ENCODE measurements around the gene ANKRD27.

ANKRD27 gene

GRCh38 chr19:32674153-32674930 lies 638 bp downstream of the ANKRD27 start:
- peaks cover 13% of the 10 kb centered on the region for H3K4me1 ChIP-seq (ENCODE audit: control insufficient read depth, insufficient read depth, low read length)
- 3% methylated on average over 67 of the region's 67 CpGs for WGBS, 2 experiments
- peak overlapping the region; percentile 62 for H3K4me3 ChIP-seq (ENCODE audit: insufficient read depth, low read depth, low read length)
- no peaks in the 10 kb centered on the region for H3K36me3 ChIP-seq (ENCODE audit: control insufficient read depth, insufficient read depth, low read length)
- no peaks in the 10 kb centered on the region for H3K9me3 ChIP-seq (ENCODE audit: control insufficient read depth, low read length)
- H3K27ac ChIP-seq (ENCODE audit: insufficient read depth, low read depth, low read length, poor library complexity, severe bottlenecking), result no peak overlapping the region
- peaks cover 49% of the 10 kb centered on the region for H3K27me3 ChIP-seq (ENCODE audit: control insufficient read depth, insufficient read depth, low read length, poor library complexity, severe bottlenecking)

GRCh38 chr19:32673573-32673972 lies 1.4 kb downstream of the ANKRD27 start:
- 90 to 91% methylated on average over 10 of the region's 10 CpGs for WGBS, 2 experiments
- no peaks in the 10 kb centered on the region for H3K9me3 ChIP-seq (ENCODE audit: control insufficient read depth, low read length)
- no peak overlapping the region for H3K27ac ChIP-seq (ENCODE audit: insufficient read depth, low read depth, low read length, poor library complexity, severe bottlenecking)
- H3K4me1 ChIP-seq (ENCODE audit: control insufficient read depth, insufficient read depth, low read length), result peaks cover 13% of the 10 kb centered on the region
- H3K27me3 ChIP-seq (ENCODE audit: control insufficient read depth, insufficient read depth, low read length, poor library complexity, severe bottlenecking), result peaks cover 49% of the 10 kb centered on the region
- H3K4me3 ChIP-seq (ENCODE audit: insufficient read depth, low read depth, low read length), result no peak overlapping the region
- no peaks in the 10 kb centered on the region for H3K36me3 ChIP-seq (ENCODE audit: control insufficient read depth, insufficient read depth, low read length)

- Histone ChIP-seq H3K4me3 (ENCODE audit: insufficient read depth, low read depth, low read length) (no peak overlapping the region), H3K27ac (ENCODE audit: insufficient read depth, low read depth, low read length, poor library complexity, severe bottlenecking) (no peak overlapping the region), H3K27me3 (ENCODE audit: control insufficient read depth, insufficient read depth, low read length, poor library complexity, severe bottlenecking) (peaks cover 48% of the 10 kb centered on the region), H3K9me3 (ENCODE audit: control insufficient read depth, low read length) (no peaks in the 10 kb centered on the region), H3K36me3 (ENCODE audit: control insufficient read depth, insufficient read depth, low read length) (no peaks in the 10 kb centered on the region), H3K4me1 (ENCODE audit: control insufficient read depth, insufficient read depth, low read length) (peaks cover 13% of the 10 kb centered on the region)
- 87 to 89% methylated on average over 3 of the region's 3 CpGs for WGBS, 2 experiments
Observed at GRCh38 chr19:32672841-32673240, 2.1 kb downstream of the ANKRD27 start.

- Histone ChIP-seq H3K27ac (ENCODE audit: insufficient read depth, low read depth, low read length, poor library complexity, severe bottlenecking) (no peak overlapping the region), H3K4me3 (ENCODE audit: insufficient read depth, low read depth, low read length) (no peak overlapping the region), H3K9me3 (ENCODE audit: control insufficient read depth, low read length) (no peaks in the 10 kb centered on the region), H3K36me3 (ENCODE audit: control insufficient read depth, insufficient read depth, low read length) (no peaks in the 10 kb centered on the region), H3K27me3 (ENCODE audit: control insufficient read depth, insufficient read depth, low read length, poor library complexity, severe bottlenecking) (peaks cover 40% of the 10 kb centered on the region), H3K4me1 (ENCODE audit: control insufficient read depth, insufficient read depth, low read length) (peaks cover 8% of the 10 kb centered on the region)
- WGBS, 2 experiments, result 85 to 86% methylated on average over 12 to 14 of the region's 14 CpGs
Observed at GRCh38 chr19:32671883-32672593, 2.9 kb downstream of the ANKRD27 start.

- 96 to 97% methylated on average over 3 of the region's 3 CpGs for WGBS, 2 experiments
- H3K27me3 ChIP-seq (ENCODE audit: control insufficient read depth, insufficient read depth, low read length, poor library complexity, severe bottlenecking), result peaks cover 17% of the 10 kb centered on the region
- H3K4me3 ChIP-seq (ENCODE audit: insufficient read depth, low read depth, low read length), result no peak overlapping the region
- H3K27ac ChIP-seq (ENCODE audit: insufficient read depth, low read depth, low read length, poor library complexity, severe bottlenecking), result no peak overlapping the region
- H3K4me1 ChIP-seq (ENCODE audit: control insufficient read depth, insufficient read depth, low read length), result peaks cover 3% of the 10 kb centered on the region
- no peaks in the 10 kb centered on the region for H3K36me3 ChIP-seq (ENCODE audit: control insufficient read depth, insufficient read depth, low read length)
- no peaks in the 10 kb centered on the region for H3K9me3 ChIP-seq (ENCODE audit: control insufficient read depth, low read length)
Observed at GRCh38 chr19:32669310-32669709, 5.7 kb downstream of the ANKRD27 start.

- Histone ChIP-seq H3K4me3 (ENCODE audit: insufficient read depth, low read depth, low read length) (no peak overlapping the region), H3K9me3 (ENCODE audit: control insufficient read depth, low read length) (no peaks in the 10 kb centered on the region), H3K27ac (ENCODE audit: insufficient read depth, low read depth, low read length, poor library complexity, severe bottlenecking) (no peak overlapping the region), H3K27me3 (ENCODE audit: control insufficient read depth, insufficient read depth, low read length, poor library complexity, severe bottlenecking) (no peaks in the 10 kb centered on the region), H3K4me1 (ENCODE audit: control insufficient read depth, insufficient read depth, low read length) (peaks cover 3% of the 10 kb centered on the region), H3K36me3 (ENCODE audit: control insufficient read depth, insufficient read depth, low read length) (no peaks in the 10 kb centered on the region)
- 90 to 96% methylated on average over 2 to 6 of the region's 6 CpGs for WGBS, 2 experiments
Observed at GRCh38 chr19:32666084-32666483, 8.9 kb downstream of the ANKRD27 start.

- H3K9me3 ChIP-seq (ENCODE audit: control insufficient read depth, low read length), result no peaks in the 10 kb centered on the region
- no peaks in the 10 kb centered on the region for H3K36me3 ChIP-seq (ENCODE audit: control insufficient read depth, insufficient read depth, low read length)
- H3K27me3 ChIP-seq (ENCODE audit: control insufficient read depth, insufficient read depth, low read length, poor library complexity, severe bottlenecking), result no peaks in the 10 kb centered on the region
- no peaks in the 10 kb centered on the region for H3K4me1 ChIP-seq (ENCODE audit: control insufficient read depth, insufficient read depth, low read length)
- no peak overlapping the region for H3K27ac ChIP-seq (ENCODE audit: insufficient read depth, low read depth, low read length, poor library complexity, severe bottlenecking)
- 58 to 64% methylated on average over 3 of the region's 3 CpGs for WGBS, 2 experiments
- no peak overlapping the region for H3K4me3 ChIP-seq (ENCODE audit: insufficient read depth, low read depth, low read length)
Observed at GRCh38 chr19:32662186-32662585, 12.8 kb downstream of the ANKRD27 start.

- Histone ChIP-seq H3K27me3 (ENCODE audit: control insufficient read depth, insufficient read depth, low read length, poor library complexity, severe bottlenecking) (no peaks in the 10 kb centered on the region), H3K4me1 (ENCODE audit: control insufficient read depth, insufficient read depth, low read length) (no peaks in the 10 kb centered on the region), H3K9me3 (ENCODE audit: control insufficient read depth, low read length) (no peaks in the 10 kb centered on the region), H3K36me3 (ENCODE audit: control insufficient read depth, insufficient read depth, low read length) (no peaks in the 10 kb centered on the region), H3K4me3 (ENCODE audit: insufficient read depth, low read depth, low read length) (no peak overlapping the region), H3K27ac (ENCODE audit: insufficient read depth, low read depth, low read length, poor library complexity, severe bottlenecking) (no peak overlapping the region)
- 89 to 95% methylated on average over 7 of the region's 7 CpGs for WGBS, 2 experiments
Observed at GRCh38 chr19:32661318-32661717, 13.7 kb downstream of the ANKRD27 start.

GRCh38 chr19:32658527-32658926 lies 16.5 kb downstream of the ANKRD27 start:
- Histone ChIP-seq H3K4me1 (ENCODE audit: control insufficient read depth, insufficient read depth, low read length) (no peaks in the 10 kb centered on the region), H3K36me3 (ENCODE audit: control insufficient read depth, insufficient read depth, low read length) (no peaks in the 10 kb centered on the region), H3K9me3 (ENCODE audit: control insufficient read depth, low read length) (no peaks in the 10 kb centered on the region), H3K27me3 (ENCODE audit: control insufficient read depth, insufficient read depth, low read length, poor library complexity, severe bottlenecking) (no peaks in the 10 kb centered on the region), H3K27ac (ENCODE audit: insufficient read depth, low read depth, low read length, poor library complexity, severe bottlenecking) (no peak overlapping the region), H3K4me3 (ENCODE audit: insufficient read depth, low read depth, low read length) (no peak overlapping the region)
- WGBS, 2 experiments, result 84% methylated on average over 10 of the region's 10 CpGs

GRCh38 chr19:32658075-32658474 lies 16.9 kb downstream of the ANKRD27 start:
- no peaks in the 10 kb centered on the region for H3K9me3 ChIP-seq (ENCODE audit: control insufficient read depth, low read length)
- 94 to 95% methylated on average over 10 of the region's 10 CpGs for WGBS, 2 experiments
- no peaks in the 10 kb centered on the region for H3K4me1 ChIP-seq (ENCODE audit: control insufficient read depth, insufficient read depth, low read length)
- no peak overlapping the region for H3K27ac ChIP-seq (ENCODE audit: insufficient read depth, low read depth, low read length, poor library complexity, severe bottlenecking)
- H3K27me3 ChIP-seq (ENCODE audit: control insufficient read depth, insufficient read depth, low read length, poor library complexity, severe bottlenecking), result no peaks in the 10 kb centered on the region
- H3K4me3 ChIP-seq (ENCODE audit: insufficient read depth, low read depth, low read length), result no peak overlapping the region
- H3K36me3 ChIP-seq (ENCODE audit: control insufficient read depth, insufficient read depth, low read length), result no peaks in the 10 kb centered on the region

All from ectodermal cell (in vitro differentiated cells).